ENCODE data around the gene KHDC1L. TPM values are rescaled to one million over a fixed set of nuclear protein-coding genes. Genes with fewer than 3 reads are reported as not detected.
"Not testable (repeated sequence)": the region's sequence is repeated elsewhere in the genome, so short reads cannot be mapped to it uniquely, and the experiment has no call there.

The KHDC1L gene, protein sequence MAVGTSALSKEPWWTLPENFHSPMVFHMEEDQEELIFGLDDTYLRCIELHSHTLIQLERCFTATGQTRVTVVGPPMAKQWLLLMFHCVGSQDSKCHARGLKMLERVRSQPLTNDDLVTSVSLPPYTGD
- under 1 TPM in 2 of 4 donors, not detected in 2; 0.30 to 0.32 TPM for polyA plus RNA-seq (ENCODE audit: insufficient read length in 4 of 4)

DNA sequence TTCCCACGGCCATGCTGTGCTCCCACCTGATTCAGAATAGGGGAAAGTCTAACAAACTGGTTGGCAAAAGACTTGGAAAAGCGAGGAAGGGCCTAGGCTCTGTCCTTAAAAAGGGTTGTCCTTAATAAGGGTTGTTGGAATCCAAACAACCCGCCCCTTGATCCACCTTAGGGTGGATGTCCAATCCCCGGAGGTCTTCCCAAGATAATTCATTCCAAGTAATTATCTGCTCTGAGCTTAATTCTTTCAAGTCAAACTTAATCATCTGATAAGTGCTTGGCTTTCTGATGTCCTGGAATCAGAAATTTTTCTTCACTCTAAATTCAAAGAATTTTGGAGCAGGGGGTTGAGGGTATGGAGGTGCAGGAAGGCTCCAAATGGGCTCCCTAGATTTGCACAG is at the start of gene KHDC1L:
Gene KHDC1L (minus strand): TSS at position 101 of the 400 bp plus-strand sequence. CDS start 88 bp downstream, at position 13.
- no peak for DNase-seq (ENCODE audit: low read depth in 4 of 4, low spot score in 2 of 4)

DNA sequence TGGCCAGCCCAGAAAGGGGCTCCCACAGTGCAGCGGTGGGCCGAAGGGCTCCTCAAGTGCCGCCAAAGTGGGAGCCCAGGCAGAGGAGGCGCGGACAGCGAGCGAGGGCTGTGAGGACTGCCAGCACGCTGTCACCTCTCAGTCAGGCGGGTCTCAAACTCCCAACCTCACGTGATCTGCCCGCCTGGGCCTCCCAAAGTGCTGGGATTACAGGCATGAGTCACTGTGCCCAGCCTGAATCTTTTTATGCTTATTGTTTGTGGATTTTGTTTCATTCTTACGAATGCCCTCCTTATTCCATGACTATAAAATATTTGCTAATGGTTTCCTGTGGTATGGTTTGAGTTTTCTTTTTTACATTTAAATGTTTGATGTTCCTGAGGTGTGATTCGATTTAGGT is 44.0 kb upstream of the KHDC1L start:
- not testable (repeated sequence) for DNase-seq (ENCODE audit: low read depth in 4 of 4, low spot score in 2 of 4)

DNA sequence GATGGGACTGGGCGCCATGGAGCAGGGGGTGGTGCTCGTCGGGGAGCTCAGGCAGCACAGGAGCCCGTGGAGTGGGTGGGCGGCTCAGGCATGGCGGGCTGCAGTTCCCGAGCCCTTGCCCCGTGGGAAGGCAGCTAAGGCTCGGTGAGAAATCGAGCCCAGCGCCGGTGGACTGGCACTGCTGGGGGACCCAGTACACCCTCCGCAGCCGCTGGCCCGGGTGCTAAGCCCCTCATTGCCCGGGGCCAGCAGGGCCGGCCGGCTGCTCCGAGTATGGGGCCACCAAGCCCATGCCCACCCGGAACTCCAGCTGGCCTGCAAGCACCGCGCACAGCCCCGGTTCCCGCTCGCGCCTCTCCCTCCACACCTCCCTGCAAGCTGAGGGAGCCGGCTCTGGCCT is 43.6 kb upstream of the KHDC1L start:
- not testable (repeated sequence) for DNase-seq (ENCODE audit: low read depth in 4 of 4, low spot score in 2 of 4)

- DNase-seq (ENCODE audit: low read depth in 4 of 4, low spot score in 2 of 4): no peak
These were observed 39.1 kb upstream of the KHDC1L start for GRCh38 chr6:73264446-73264845.

DNA sequence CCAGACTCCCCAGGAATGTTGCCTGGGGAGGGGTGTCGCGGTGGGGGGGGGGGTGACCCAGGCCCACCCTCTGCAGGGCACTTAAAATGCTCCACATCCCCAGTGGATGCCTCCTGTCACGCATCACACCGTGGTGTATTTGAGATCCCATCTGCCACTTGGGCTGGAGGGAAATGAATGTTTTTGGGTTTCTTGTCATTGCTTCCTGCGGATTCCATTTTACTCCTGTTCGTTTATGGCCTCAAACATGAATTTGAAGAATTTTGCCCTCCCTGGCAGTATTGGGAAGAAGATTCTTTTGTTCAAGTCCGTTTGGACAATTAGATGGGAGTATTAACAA is 38.2 kb upstream of the KHDC1L start:
- DNase-seq (ENCODE audit: low read depth in 4 of 4, low spot score in 2 of 4): no peak

DNA sequence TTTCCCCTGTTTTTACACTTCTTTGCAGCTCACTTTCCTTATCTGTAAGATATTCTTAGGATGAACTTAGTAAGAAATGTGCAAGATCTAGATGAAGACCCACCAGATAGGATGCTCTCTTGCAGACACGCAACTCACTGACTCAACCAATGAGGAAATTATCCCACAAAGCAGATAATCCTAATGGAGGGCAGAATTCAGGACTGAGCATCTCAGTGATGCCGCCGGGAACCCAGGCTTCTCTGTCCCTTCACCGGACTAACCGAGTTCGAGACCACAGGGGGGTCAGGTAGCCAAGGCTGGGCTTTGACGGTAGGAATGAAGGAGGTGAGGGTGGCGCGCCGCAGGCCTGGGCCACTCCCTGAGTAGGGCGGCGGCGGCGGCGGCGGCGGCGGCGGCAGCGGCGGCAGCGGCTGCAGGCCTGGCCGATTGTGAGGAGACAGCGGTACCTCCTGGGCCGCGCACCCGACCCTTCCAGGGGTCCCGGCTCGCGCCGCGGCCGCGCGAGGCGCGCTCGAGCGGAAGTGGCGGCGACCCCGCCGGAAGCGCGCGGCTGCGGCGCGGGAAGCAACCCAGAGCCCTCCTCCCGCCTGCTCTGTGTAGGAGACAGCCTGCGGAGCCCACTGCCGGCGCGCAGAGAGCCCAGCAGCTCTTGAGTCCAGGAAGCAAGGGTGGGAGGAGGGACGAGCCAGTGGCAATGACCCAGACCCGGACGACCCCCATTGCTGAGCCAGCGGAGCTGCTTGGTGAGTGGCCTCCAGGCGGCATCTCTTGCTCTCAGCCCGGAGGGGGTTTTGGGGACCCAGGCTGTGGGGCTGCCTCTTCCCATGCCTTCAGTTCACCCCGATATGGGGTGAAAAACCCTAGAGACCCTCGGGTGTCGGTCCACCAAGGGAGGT is 37.6 kb upstream of the KHDC1L start, which contains the start of gene KHDC1:
Gene KHDC1 (minus strand): TSS at position 526 of the 899 bp plus-strand sequence. CDS start 20,679 bp downstream, outside the sequence.
- DNase-seq (ENCODE audit: low read depth in 4 of 4, low spot score in 2 of 4): peak in 2 of 4 donors; percentile 50 to 63

GRCh38 chr6:73258721-73259120 is 33.4 kb upstream of the KHDC1L start:
- no peak for DNase-seq (ENCODE audit: low read depth in 4 of 4, low spot score in 2 of 4)

DNA sequence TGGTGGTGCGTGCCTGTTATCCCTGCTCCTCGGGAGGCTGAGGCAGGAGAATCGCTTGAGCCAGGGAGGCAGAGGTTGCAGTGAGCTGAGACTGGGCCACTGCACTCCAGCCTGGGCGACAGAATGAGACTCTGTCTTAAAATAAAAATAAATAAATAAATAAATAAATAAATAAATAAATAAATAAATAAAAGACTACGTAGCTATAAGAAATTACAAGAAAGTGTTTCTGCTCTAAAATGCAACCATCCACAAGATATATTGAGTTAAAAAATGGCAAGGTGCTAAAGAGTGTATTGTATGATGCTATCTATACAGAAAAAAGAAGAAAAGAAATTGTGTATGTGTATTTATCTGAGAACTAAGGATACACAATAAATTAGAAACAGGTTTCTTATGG is 29.0 kb upstream of the KHDC1L start:
- DNase-seq (ENCODE audit: low read depth in 4 of 4, low spot score in 2 of 4): not testable (repeated sequence)

DNA sequence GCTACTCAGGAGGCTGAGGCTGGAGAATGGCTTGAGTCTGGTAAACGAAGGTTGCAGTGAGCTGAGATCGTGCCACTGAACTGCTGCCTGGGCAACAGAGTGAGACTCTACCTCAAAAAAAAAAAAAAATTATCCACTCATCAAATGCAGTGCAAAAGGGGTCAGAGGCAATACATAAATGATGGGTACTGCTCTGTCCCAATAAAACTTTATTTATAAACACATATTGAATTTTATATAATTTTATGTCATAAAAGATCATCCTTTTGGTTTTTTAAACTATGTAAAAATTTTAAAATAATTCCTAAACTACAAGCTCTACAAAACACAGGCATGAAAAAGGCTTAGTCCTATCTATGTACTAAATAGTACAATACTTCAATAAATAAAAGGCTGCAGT is 27.4 kb upstream of the KHDC1L start:
- DNase-seq (ENCODE audit: low read depth in 4 of 4, low spot score in 2 of 4): no peak

DNA sequence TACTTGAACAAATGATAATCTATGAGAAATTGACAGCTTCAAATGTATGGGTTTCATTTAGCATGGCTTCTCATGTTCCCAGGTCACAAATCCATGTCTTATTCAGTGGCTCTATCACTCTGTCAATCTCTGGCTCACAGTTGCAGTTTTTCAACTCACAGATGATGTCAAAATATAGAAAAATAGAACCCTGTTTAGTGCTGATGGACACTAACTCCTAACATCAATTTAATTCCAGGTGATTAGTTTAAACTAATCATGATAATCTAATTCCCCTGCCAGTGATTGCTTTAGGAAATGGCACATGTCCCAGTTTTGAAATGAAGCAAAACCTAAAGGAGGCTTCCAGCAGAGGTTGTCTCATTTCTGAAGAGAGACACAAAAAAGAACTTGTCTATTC is 24.7 kb upstream of the KHDC1L start:
- DNase-seq (ENCODE audit: low read depth in 4 of 4, low spot score in 2 of 4): no peak

GRCh38 chr6:73248192-73248903 is 23.1 kb upstream of the KHDC1L start:
- no peak for DNase-seq (ENCODE audit: low read depth in 4 of 4, low spot score in 2 of 4)

DNA sequence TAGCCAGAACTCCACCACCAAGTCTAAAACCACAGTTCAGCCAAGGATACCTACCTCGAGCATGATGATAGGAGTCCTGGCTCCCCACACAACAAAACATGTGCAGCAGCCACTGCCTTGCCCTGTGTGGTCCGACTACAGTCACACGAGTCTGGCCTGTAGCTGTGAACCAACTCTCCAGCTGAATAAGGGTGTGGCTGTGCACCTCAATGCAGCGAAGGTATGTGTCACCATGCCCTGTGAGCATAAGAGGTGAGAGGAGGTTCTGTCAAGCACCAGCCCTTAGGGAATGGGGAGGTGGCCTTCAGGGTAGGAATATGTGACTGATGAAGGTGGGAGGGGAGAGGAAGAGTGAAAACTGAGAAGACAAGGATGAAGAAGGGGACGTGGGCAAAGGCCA is 16.7 kb upstream of the KHDC1L start:
- no peak for DNase-seq (ENCODE audit: low read depth in 4 of 4, low spot score in 2 of 4)

DNA sequence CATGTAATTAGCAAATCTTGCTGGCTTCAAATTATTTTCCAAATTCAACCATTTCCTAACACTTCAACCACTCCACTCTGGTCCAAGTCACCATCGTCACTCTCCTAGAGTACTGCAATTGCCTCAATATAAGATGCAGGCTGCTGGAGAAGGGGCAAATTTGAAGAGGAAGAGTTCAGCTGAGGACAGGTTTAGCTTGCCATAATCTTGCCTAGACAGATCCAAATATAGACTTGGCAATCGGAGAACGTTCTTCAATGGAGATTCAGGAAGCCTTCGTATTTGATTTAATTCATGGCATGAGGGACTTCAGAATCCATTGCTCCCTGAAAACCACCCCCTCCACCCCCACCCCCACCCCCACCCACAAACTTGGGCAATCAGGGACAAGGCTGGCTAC is 15.4 kb upstream of the KHDC1L start:
- DNase-seq (ENCODE audit: low read depth in 4 of 4, low spot score in 2 of 4): no peak

DNA sequence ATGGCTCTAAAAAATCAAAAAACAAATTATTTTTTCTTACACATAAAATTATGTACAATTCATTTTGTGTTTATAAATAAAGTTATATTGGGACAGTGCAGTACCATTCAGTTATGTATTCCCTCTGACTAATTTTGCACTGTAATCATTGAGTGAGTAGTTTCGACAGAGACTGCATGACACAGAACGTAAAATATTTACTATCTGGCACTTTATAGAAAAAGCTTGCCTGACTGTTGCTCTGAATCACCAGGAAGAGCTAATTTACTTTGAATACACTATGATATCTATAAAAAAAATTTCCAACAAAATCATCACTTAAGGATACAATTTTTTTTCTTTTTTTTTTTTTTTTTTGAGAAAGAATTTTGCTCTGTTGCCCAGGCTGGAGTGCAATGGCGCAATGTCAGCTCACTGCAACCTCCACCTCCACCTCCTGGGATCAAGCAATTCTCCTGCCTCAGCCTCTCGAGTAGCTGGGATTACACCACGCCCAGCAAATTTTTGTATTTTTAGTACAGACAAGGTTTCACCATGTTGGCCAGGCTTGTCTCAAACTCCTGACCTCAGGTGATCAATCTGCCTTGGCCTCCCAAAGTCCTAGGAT is 11.0 kb upstream of the KHDC1L start:
- no peak for DNase-seq (ENCODE audit: low read depth in 4 of 4, low spot score in 2 of 4)

DNA sequence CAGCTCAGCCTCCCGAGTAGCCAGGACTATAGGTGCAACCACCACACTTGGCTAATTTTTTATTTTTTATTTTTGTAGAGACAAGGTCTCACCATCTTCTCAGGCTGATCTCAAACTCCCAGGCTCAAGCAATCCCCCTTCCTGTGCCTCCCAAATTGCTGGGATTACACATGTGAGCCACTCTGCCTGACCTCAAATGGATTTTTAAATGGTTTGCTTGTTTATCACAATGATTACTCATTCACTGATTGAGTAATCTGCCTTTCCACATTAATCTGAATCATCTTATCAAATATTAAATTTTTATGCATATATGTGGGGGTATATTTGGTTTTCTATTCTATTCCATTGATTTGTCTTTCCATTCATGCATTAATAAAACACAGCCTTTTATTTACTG is 9.4 kb upstream of the KHDC1L start:
- no peak for DNase-seq (ENCODE audit: low read depth in 4 of 4, low spot score in 2 of 4)

DNA sequence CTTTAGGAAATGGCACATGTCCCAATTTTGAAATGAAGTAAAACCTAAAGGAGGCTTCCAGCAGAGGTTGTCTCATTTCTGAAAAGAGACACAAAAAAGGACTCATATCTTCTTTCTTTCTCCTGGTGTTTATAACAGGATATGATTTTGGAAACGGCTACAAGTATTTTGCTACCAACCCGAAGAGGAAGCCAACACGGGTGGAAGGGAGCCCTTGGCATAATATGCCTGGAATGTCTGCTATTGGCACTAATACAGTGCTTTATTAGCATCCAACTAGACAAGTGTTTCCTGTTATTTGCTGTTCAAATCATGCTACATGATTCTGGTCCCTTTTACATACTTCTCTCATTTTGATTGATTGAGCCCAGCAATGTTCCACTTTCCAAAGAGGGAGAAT is 8.7 kb upstream of the KHDC1L start:
- DNase-seq (ENCODE audit: low read depth in 4 of 4, low spot score in 2 of 4): not testable (repeated sequence)

DNA sequence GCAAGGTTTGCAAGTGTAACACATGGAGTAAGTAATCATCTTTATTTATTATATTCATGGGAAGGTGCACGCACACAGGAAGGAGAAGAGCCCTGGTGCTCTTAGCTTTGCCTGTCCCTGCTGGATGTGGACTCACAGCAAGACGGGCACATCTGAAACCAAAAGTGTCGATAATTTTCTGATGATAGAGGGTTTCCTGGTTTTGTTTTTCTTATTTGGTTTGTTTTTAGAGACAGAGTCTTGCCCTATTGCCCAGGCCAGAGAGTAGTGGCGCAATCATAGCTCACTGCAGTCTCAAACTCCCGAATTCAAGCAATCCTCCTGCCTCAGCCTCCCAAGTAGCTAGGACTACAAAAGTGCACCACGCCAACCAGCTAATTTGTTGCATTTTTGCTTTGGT is 7.8 kb upstream of the KHDC1L start:
- no peak for DNase-seq (ENCODE audit: low read depth in 4 of 4, low spot score in 2 of 4)

- DNase-seq (ENCODE audit: low read depth in 4 of 4, low spot score in 2 of 4): no peak
These were observed 6.7 kb upstream of the KHDC1L start for GRCh38 chr6:73231986-73232391.

DNA sequence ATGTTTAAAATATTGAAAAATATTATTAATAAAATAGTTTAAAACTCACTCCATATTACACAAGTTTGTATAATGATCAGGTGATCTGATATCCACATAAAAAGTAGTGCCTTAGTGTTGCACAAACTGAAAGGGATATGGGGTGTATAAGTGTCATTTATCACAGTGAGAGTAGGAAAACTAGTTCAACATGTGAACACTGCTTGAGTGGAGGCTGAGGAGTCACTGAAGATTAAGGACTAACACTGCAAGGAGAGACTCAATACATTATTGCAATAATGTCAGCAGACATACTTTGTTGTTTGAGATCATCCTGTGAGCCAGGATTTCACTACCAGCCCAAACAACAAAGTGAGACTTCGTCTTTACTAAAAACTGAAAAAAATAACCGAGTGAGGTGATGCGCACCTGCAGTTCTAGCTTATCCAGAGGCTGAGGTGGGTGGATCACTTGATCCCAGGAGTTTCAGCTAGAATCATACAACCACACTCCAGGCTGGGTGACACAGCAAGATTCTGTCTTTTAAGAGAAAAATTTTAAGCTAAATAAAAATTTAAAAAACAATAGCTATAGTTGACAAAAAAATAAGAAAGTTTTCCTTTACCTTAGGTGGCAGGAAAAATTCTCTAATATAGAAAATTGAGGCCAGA is 2.4 kb upstream of the KHDC1L start:
- no peak for DNase-seq (ENCODE audit: low read depth in 4 of 4, low spot score in 2 of 4)

DNA sequence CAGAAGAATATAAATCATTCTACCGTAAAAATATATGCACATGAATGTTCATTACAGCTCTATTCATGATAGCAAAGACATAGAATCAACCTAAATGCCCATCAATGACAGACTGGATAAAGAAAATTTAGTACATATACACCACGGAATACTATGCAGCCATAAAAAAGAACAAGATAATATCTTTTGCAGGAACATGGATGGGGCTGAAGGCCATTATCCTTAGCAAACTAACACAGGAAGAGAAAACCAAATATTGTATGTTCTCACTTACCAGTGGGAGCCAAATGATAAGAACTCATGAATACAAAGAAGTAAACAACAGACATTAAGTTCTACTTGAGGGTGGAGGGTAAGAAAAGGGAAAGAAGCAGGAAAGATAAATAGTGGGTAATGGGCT is 8.4 kb downstream of the KHDC1L start:
- no peak for DNase-seq (ENCODE audit: low read depth in 4 of 4, low spot score in 2 of 4)

- no peak for DNase-seq (ENCODE audit: low read depth in 4 of 4, low spot score in 2 of 4)
These were observed 16.2 kb downstream of the KHDC1L start for GRCh38 chr6:73209117-73209516.

Measured in left renal cortex interstitium (tissue), 4 donors.